Astrocyte of the hippocampus (primary cell): ENCODE measurements around the gene L3MBTL4.

Source experiments
- DNase-seq: peaks from one replicate; pipeline ENCODE4 v3.0.0; 2011; ENCODE audit warnings: low read depth, low spot score

L3MBTL4 gene

GRCh38 chr18:6255116-6255705 lies 159.5 kb downstream of the L3MBTL4 start:
- DNase-seq: no peak

- DNase-seq: peak; percentile 5
Measured at GRCh38 chr18:6254456-6254855, 160.3 kb downstream of the L3MBTL4 start.

GRCh38 chr18:6251084-6251483 lies 163.6 kb downstream of the L3MBTL4 start:
- no peak for DNase-seq

DNA sequence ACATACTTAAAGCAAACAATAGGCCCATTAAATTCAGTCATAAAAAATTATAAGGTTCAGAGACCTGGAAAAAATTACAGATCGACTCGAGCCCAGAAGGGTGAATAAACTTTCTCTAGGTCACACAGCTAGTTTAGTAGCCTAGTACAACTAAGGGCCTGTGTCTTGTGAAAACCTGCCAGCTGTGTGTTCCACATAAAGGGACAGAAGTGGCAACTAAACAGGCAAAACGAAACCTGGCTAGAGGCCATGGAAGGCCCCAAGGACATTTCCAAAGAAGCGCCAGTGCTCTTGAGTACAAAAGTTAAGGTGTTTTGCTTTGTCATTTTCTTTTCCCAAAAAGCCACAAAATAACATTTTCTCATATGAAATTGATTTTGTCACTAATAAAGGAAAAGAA lies 164.9 kb downstream of the L3MBTL4 start:
- DNase-seq: no peak

DNA sequence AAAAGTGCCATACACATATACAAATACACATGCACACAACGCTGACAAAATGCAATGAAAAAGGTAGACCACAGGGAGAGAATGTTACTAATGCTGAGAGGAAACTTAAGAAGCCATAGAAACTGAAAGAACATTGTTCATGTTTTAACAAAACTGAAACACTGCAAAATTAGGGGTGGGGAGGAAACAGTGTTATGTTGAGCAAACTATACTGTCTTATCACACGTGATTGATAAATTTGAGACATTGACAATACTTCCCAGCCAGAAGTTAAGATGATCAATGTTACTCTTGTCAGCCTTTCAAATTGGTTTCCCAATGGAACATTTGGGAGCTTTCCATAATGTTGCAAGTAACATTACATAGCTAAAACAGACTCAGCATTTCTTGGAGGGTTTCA lies 165.5 kb downstream of the L3MBTL4 start:
- no peak for DNase-seq

DNA sequence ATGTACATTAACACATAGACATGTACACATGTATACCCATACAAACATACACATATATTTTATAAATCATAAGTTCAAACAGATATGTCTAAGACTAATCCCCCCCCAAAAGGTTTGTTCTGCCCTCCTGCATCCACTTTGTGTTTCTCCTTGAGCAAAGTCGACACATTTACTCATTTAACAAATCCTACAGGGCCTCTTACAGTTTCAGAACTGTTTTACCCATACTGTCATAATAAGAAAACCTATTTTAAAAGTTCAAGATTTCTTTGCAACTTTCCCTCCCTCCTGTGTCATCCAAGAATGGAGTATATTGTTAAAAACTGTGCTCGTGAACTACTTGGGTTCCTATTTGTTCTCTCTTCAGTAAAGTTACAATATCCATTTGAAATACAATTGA lies 166.7 kb downstream of the L3MBTL4 start:
- no peak for DNase-seq

DNA sequence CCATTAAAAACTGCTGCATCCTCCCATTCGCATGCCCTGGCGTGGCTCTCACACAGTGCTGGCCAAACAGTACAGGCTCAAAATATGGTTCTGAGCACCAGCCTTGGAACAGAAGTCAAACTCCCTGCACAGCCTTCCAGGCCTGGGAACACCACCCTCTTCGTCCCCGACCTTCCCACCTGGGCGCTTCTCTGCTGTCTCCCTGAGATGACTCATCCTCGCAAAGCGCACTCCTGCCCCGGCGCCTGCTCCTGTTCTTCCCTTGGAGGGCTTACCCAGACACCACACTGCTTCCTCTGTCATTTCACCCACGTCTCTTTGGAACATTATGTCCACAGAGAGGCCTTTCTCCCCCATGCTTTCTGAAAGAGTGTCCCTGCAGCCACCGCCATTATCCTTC lies 172.7 kb downstream of the L3MBTL4 start:
- no peak for DNase-seq

DNA sequence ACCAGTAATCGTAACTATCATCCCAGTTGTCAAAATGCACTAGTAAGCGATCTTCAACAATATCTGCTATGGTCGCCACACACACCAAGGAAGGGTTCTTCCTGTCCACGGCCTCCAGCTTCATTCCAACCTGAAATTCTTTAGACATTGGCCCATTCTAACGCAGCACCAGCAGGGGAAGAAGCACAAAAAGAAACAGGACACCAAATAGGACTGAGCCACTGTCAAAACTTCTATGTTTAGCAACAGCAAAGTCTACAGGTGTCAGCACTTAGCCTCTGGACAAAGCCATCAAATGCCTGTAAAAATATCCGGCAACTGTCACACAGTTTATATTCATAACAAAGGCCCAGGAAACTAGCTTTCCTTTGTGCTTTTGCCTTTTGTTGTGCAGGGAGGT lies 175.0 kb downstream of the L3MBTL4 start:
- no peak for DNase-seq

GRCh38 chr18:6236258-6236657 lies 178.5 kb downstream of the L3MBTL4 start:
- DNase-seq: no peak

GRCh38 chr18:6222271-6222670 lies 192.4 kb downstream of the L3MBTL4 start:
- peak; percentile 20 for DNase-seq

GRCh38 chr18:6221602-6222014 lies 193.1 kb downstream of the L3MBTL4 start:
- DNase-seq: peak; percentile 24

GRCh38 chr18:6220129-6220528 lies 194.6 kb downstream of the L3MBTL4 start:
- no peak for DNase-seq

DNA sequence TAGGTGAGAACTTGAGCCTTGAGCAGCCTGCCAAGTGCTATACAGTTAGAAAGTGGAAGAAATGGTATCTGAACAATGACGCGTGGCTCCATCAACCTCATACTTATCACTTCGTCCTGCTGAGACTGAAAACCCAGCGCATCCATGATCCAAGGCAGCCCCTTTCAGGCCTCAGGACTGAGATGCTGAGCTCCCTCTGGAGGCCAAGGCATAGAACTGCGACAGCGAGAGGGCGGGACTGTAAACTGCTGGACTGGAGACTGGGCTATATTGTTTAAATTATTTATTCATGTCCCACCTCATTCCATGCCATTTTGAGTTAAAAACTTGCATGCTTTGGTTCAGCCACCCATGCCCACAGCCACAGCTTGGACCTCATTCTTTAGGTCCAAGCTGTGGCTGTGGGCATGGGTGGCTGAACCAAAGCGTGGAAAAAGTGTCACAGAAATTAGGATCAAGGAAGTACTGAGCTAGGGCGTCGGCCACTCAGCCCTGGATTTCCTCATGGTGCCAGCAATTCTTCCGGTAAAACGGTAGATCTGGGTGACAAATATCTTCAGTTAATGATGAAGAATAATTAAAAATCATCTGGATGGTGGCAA lies 195.5 kb downstream of the L3MBTL4 start:
- DNase-seq: peak; percentile 68

- DNase-seq: no peak
Measured at GRCh38 chr18:6215888-6216287, 198.8 kb downstream of the L3MBTL4 start.

DNA sequence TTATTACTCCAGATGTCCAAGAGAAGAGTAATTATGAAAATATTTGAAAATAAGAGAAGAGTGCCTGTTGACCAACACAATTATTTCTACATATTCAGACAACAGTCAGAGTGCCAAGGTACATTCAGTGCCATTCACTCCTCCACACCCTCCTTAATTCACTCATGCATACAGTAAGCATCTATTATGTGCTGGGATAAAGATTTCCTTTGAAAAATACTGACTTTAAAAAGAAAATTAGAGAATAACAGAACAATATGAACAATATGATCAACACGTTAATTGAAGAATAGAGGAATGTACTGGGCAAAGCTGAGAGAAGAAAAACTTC lies 203.6 kb downstream of the L3MBTL4 start:
- no peak for DNase-seq

DNA sequence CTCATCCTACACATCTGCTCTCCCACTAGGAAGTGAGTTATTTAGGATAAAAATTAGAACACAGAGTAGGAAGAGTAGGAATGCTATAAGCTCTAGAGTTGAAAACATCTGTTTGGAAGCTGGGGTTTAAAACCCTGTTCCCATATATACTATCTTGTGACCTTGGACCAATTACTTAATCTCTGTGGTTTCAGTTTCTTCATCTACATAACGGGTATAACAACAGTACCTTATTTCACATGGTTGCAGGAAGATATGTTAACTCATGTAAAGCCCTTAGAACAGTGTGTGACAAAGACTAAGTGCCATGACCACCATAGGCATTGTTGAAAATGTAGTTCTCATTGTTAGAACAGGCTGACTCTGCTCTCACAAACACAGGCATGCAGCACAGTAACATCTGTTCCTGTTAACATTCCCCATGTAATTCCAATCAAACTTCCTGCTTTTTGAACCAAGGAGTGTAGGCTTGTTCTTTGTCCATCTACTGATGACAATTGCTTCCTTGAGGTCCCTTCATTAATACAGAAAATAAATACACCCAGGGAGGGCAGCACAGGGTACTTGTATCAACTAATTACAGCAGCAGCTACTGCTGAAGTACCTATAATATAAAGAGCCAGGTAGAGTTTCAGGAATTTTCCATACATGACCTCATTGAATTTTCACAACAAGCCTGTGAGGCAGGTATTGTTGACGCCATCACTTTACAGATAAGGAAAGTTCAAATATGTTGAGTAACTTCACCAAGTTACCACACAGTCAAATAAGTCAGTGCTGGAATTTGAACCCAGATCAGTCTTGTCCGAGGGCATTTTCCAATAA lies 204.2 kb downstream of the L3MBTL4 start:
- no peak for DNase-seq

DNA sequence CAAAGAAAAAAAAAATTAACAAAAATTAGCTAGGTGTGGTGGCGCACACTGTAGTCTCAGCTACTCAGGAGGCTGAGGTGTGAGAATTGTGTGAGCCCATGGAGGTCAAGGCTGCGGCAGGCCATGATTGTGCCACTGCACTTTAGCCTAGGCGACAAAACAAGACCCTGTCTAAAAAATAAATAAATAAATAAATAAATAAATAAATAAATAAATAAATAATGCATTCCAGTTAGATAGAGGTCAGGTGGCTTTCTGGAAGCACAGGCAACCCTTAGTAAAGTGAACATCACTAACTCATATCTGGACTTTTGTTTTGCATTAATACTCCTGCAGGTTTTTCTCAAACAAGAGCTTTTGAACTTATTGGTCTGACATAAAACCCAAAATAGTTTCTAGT lies 206.8 kb downstream of the L3MBTL4 start:
- no peak for DNase-seq

GRCh38 chr18:6207116-6207515 lies 207.6 kb downstream of the L3MBTL4 start:
- DNase-seq: no peak

GRCh38 chr18:6205706-6206105 lies 209.0 kb downstream of the L3MBTL4 start:
- DNase-seq: peak; percentile 61

GRCh38 chr18:6204476-6204875 lies 210.2 kb downstream of the L3MBTL4 start:
- DNase-seq: no peak

- no peak for DNase-seq
Measured at GRCh38 chr18:6203791-6204190, 210.9 kb downstream of the L3MBTL4 start.

DNA sequence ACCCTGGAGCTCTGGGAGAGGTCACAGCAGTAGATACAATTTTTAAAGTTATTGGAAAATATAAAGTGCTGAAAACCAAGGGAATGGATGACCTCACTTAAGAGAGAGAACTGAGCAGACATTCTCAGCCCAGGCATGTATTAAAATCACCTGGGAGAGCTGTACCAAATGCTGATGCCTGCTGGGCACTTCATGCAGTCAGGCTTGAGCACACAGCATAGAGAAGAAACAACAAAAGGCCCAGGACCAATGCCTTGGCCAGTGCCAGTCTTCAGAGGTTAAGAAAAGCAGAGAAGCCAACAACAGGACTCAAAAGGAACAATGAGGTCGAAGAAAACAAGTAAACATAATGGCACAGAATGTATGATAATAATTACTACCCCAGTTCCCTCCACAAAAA lies 211.8 kb downstream of the L3MBTL4 start:
- no peak for DNase-seq

GRCh38 chr18:6200204-6200774 lies 214.4 kb downstream of the L3MBTL4 start:
- DNase-seq: no peak
